Measurements from ENCODE around the gene HDGFL3. TPM values are rescaled to one million over a fixed set of nuclear protein-coding genes. Genes with fewer than 3 reads are reported as not detected.

HDGFL3 gene
- 33.8 and 44.7 TPM in 2 replicates for total RNA-seq

GRCh38 chr15:83207660-83208366 is at the start of gene HDGFL3:
HDGFL3 (minus strand) TSS chr15:83207823; CDS start chr15:83207414, 409 bp downstream.

DNA sequence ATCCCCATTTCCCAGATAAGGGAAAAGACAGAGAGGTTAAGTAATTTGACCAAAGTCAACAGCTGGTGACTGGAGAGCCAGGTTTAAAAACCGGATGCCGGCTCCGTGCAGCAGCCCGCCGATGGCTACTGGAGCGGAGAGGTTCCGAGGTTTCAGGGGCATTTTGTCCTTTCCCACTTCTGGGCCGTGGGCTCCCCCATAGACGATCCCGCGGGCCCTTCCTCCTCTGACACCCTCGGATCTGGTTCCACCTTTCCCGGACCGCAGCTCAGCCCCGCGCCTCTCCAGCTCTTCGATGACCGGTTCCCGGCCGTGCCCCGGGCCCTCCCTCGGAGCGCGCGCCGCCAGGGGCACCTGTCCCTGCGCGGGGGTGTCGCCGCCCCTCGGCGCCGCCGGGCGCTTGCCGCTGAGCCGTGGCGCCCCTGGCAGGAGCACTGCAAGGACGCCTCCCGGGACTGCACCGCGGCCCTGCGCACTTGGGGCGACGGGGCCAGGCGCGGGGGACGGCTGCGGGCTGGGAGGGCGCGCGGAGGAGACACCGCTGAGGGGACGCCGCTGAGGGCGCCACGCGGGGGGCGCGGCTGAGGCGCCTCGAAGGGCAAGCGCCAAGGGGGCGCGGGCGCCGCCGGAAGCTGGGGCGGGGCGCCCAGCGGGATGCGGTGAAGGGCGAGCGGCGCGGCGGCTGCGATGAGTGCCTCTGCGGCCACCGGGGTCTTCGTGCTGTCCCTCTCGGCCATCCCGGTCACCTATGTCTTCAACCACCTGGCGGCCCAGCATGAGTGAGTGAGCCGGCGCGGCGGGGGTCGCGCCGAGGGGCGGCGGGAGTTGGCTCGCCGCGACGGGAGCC is 100.4 kb downstream of the HDGFL3 start, which contains the start of gene TM6SF1:
TM6SF1 (plus strand) TSS at position 652 of the 847 bp plus-strand sequence; CDS start at position 688, 36 bp downstream.

Other genes starting within 250 kb of the HDGFL3 start
- 23.2 and 24.5 TPM in 2 replicates for gene RAMAC, start 221.6 kb downstream of the HDGFL3 start, total RNA-seq
- 25.1 and 40.6 TPM in 2 replicates for gene C15orf40, start 196.2 kb downstream of the HDGFL3 start, total RNA-seq
- gene BTBD1, start 140.6 kb downstream of the HDGFL3 start, total RNA-seq = 54.1 and 58.8 TPM in 2 replicates
- gene TM6SF1, start 100.2 kb downstream of the HDGFL3 start, total RNA-seq = 0.15 and 1.2 TPM in 2 replicates
- gene BNC1, start 76.8 kb upstream of the HDGFL3 start, total RNA-seq = 98.3 and 103 TPM in 2 replicates
- gene SH3GL3, start 239.5 kb upstream of the HDGFL3 start, total RNA-seq = 0.23 and 1.5 TPM in 2 replicates

All from hair follicular keratinocyte (primary cell).